ENCODE measurements around the gene PSMB7.

PSMB7 gene

GRCh38 chr9:124373386-124373785 is 41.9 kb downstream of the PSMB7 start:
- no peak for DNase-seq (ENCODE audit: insufficient read length, low spot score)
- TF ChIP-seq CTCF (IDR thresholded peaks at IDR 0.05; ENCODE audit: insufficient read depth, missing control alignments), result no peak
- FAIRE-seq, result no peak

DNA sequence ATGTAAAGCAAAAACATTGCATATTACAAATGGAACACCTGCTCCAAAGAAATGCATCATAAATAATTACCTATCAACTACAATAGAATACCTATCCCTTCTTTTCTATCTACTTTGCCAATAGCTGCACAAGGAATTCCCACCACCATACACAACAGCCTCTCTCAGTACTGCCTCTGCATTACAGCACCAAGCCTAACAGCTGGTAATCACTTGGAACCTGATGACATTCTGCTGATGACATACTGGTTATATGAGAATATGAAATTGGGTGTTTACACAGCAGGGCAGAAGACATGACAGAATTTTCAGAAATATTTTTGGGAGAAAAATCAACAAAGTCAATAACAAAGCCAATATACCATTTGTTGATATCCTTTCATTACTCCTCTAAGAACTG is 43.2 kb downstream of the PSMB7 start:
- DNase-seq (ENCODE audit: insufficient read length, low spot score) (no peak), FAIRE-seq (no peak)
- TF ChIP-seq CTCF (IDR thresholded peaks at IDR 0.05; ENCODE audit: insufficient read depth, missing control alignments), result no peak

DNA sequence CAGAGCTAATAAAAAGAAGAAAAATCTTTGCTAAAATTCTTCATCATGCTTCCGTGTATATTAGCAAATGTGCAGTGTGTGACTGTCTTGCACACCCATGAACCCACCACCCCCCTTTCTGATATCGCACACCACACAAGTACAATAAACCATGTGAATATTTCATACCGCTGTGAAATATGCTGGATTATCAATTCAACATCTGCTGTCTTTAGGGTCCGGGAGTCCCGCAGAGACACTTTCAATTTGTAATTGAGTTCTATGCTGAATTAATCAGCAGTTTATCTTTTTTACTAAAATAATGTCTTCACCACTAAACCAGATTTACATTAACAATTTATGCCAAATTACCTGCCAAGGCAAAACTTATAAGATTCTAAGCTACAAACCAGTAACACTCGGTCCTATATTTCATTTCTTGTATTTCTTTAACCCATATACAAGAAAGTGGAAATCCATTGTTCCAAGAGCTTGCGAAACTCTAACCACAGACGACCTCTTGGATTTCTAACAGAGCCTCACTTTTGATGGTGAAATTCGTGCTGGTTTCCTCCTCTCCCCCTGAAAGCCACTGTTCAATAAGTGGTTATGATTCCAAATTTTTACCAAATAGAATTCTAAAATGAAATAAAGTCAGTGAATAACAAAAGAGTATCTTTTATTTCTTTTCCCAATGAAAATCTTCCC is 44.2 kb downstream of the PSMB7 start:
- FAIRE-seq, result no peak
- TF ChIP-seq CTCF (IDR thresholded peaks at IDR 0.05; ENCODE audit: insufficient read depth, missing control alignments), result no peak

GRCh38 chr9:124369231-124369797 is 45.9 kb downstream of the PSMB7 start:
- DNase-seq (ENCODE audit: insufficient read length, low spot score), result no peak
- TF ChIP-seq CTCF (IDR thresholded peaks at IDR 0.05; ENCODE audit: insufficient read depth, missing control alignments), result no peak
- no peak for FAIRE-seq

More for the DNA sequence above, 44.2 kb downstream of the PSMB7 start:
- no peak for DNase-seq (ENCODE audit: insufficient read length, low spot score)

DNA sequence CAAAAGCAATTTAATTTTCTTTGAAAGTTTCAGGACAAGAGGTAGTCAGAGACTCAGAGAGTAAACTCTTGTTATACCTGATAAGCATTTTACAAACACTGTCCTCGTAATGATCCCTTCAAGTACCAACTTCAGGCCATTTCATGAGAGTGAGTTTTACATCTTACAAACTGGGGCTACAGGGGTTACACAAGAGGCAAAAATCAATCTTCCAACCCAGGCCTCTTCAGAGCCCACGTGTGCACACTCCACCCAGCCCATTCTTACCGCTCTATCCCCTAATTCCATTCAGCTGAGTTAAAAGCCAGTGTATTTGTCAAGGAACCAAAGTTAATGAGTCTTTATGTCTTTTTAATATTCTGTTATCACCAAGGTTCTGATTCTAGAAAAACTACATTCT is 46.5 kb downstream of the PSMB7 start:
- DNase-seq (ENCODE audit: insufficient read length, low spot score), result no peak
- TF ChIP-seq CTCF (IDR thresholded peaks at IDR 0.05; ENCODE audit: insufficient read depth, missing control alignments), result no peak
- FAIRE-seq, result no peak

- no peak for TF ChIP-seq CTCF (IDR thresholded peaks at IDR 0.05; ENCODE audit: insufficient read depth, missing control alignments)
- FAIRE-seq (no peak), DNase-seq (ENCODE audit: insufficient read length, low spot score) (no peak)
These were observed 48.6 kb downstream of the PSMB7 start for GRCh38 chr9:124366476-124367220.

DNA sequence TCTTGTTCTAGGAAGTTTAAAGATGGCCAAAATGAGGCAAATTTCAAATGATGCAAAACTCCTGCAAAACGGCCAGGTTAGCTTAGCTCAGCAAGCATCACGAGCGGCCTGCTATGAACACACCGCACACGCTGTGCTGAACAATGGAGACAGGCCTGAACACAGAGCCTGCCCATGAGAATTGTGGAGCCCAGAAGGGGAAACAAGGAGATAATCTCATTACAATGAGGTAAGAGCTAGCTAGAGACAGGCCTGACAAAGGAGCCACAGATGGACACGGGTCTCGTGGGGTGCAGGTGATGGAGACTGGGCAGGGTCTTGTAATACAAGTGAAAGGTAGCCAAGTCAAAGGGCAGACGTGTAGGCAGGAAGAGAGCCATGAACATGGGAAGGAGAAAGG is 50.2 kb downstream of the PSMB7 start:
- DNase-seq (ENCODE audit: insufficient read length, low spot score), result no peak
- TF ChIP-seq CTCF (IDR thresholded peaks at IDR 0.05; ENCODE audit: insufficient read depth, missing control alignments), result no peak
- FAIRE-seq, result no peak

All from D721Med (cell line).